Middle frontal gyrus (tissue), 1 donor: ENCODE measurements around the gene A2ML1.
"Not testable (repeated sequence)": the region's sequence is repeated elsewhere in the genome, so short reads cannot be mapped to it uniquely, and the experiment has no call there.

Experiments used
- DNase-seq: peaks from one replicate; pipeline ENCODE4 v3.0.0-alpha.2; 2015; ENCODE audit warnings: low spot score; ENCODE audit errors: extremely low spot score

Gene A2ML1

DNA sequence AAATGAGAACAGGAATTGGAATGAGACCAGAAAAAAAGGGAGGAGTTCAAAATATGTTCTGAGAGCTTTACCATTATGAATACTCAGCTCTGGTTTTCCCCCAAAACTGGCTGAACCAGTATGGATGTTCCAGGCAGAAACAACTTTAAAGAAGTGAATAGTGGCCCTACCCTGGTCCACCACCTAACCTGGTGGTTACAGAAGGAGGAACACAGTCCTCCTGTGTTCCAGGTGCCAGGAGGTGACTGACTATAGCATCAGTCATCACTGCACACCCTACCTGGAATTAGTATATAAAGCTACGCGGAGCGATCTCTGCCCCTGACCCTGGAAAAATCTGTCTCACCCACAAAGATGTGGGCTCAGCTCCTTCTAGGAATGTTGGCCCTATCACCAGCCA lies at the start of gene A2ML1:
A2ML1 (plus strand) TSS at position 324 of the 400 bp plus-strand sequence; CDS start at position 355, 31 bp downstream.
- no peak for DNase-seq

DNA sequence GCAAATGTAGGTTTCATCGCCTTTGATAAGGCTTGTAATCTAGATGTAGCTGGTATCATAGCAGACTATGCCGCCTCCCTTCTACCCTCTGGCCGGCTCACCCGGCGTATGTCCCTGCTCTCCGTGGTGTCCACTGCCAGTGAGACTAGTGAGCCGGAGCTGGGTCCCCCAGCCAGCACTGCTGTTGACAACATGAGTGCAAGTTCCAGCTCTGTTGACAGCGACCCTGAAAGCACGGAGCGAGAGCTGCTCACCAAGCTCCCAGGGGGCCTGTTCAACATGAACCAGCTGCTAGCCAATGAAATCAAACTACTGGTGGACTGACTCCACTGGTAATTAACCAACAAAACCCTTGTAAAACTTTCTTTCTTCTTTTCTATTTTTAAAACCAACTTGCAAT lies 49.0 kb upstream of the A2ML1 start:
- DNase-seq = no peak

DNA sequence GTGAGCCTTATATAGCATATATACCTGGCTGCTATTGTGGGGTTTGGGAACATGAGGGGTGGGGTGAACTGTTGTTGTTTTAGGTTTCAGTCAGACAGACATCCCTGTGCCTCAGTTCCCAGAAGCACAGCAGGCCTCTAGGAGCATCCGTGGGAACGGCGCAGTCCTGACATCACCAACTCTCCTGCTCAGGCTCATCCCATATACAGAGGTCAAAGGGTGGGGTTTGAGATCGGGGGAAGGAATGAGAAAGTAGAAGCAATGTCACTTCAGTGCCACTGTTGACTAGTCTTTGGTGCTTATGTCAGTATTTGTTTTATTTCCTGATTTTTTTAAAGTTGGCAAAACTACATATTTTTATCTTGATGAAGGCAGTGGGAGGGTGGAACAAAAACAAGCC lies 43.1 kb upstream of the A2ML1 start:
- no peak for DNase-seq

DNA sequence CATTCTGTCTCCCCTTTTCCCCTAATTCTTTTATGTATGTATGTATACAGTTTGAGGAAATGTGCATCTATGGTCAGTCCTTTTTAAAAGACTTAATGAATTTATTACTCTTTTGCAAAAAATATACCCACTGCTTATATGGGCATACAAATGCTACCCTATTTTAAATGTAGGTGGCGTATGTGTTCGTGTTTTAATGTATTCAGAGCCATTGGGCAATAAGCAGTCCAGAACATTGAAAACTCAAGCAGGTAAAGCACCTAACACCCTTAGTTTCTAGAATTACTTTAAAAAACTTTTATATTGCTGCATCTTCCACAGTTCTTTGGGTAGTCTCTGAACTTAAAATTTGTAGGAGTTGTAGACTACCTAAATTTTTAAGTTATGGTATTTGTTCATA lies 42.6 kb upstream of the A2ML1 start:
- DNase-seq = no peak

DNA sequence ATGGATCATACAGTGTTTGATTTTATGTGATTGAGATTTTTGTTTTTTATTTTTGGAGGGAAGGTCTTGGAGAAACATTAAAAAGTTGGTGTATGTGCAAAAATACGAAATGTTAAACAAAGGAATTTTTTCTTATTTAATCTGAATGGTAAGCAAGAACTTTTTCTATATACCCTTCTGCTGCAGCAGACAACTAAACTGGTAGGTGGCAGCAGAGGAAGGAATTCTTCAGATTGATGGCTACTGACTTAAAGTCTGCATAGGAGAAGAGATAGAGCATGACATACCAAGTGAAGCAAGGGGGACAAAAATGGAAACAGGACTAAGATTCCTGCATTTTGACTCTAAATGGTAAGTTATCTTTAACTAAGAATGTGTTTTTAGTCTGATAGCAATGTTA lies 42.0 kb upstream of the A2ML1 start:
- DNase-seq = no peak

DNA sequence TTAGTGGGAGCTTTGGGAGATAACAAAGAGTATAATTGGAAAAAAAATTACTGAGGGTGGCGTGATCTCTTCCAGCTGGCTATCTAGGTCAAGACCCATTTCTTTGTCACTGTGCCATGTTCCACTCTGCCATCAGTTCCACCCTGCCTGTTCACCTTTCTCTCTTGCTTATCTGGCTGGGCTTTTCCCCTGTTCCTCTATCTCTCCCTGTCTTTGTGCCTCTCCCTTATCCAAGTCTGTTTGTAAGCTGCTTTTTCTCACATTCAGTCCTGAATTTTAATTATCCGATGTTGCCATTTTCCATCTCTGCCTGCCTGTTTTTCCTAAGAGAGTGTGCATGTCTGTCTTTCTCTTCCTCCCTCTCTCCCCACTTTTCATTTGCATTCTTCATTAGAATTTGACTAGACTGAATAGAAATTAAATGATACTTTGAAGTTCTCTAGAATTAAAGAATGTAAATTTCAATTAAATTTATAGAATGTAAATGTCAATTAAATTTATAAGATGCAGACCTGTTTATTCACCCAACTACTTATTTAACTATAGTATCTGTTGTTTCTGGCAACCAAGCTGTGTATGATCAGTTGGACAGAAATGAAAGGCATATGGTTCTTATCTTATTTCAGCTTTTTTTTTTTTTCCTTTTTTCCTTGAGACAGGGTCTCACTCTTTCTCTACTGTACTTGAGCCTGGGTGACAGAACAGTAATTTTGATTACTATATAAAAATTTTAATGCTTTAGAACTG lies 40.9 kb upstream of the A2ML1 start:
- DNase-seq = no peak

DNA sequence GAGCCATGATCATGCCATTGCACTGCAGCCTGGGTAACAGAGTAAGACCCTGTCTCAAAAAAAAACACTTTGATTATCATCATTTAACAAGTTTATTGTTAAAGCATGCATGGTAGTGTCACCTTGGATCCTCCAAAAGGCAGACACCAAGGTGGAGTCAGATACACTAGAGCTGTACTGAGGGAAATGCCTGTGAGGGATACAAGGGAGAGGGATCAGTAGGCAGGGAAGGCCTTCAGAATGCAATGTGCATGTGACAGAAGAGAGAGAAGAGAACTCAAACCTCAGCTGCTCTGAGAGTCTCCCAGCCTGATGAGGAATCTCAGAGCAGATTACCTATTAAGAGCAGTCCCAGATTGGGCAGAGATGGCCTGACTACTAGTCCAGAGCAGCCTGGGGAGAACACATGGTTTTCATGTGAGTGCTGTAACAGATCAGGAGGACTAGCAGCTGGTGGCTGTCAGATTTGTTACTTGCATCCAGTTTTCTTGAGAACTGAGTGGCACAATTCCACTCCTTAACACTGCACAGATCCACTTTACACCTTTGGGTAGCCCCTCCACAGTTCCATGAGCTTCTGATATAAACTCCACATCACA lies 38.0 kb upstream of the A2ML1 start:
- no peak for DNase-seq

DNA sequence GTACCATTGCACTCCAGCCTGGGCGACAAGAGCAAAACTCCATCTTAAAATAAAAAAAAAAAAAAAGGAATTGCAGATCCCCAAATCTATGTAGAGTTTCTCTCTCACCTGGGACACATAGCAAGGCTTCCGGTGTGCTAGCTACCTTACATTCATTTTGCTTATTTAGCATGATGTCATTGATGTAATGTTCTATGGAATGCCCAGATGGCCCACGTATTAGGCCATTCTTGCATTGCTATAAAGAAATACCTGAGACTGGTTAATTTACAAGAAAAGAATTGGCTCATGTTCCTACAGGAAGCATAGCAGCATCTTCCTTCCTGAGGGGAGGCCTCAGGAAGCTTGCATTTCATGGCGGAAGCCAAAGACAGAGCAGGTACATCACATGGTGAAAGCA lies 36.9 kb upstream of the A2ML1 start:
- no peak for DNase-seq

DNA sequence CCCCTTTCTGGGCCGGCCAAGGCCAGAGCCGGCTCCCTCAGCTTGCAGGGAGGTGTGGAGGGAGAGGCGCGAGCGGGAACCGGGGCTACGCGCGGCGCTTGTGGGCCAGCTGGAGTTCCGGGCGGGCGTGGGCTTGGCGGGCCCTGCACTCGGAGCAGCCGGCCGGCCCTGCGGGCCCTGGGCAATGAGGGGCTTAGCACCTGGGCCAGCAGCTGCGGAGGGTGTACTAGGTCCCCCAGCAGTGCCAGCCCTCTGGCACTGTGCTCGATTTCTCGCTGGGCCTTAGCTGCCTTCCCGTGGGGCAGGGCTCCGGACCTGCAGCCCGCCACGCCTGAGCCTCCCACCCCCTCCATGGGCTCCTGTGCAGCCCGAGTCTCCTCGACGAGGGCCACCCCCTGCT lies 35.2 kb upstream of the A2ML1 start:
- DNase-seq = not testable (repeated sequence)

DNA sequence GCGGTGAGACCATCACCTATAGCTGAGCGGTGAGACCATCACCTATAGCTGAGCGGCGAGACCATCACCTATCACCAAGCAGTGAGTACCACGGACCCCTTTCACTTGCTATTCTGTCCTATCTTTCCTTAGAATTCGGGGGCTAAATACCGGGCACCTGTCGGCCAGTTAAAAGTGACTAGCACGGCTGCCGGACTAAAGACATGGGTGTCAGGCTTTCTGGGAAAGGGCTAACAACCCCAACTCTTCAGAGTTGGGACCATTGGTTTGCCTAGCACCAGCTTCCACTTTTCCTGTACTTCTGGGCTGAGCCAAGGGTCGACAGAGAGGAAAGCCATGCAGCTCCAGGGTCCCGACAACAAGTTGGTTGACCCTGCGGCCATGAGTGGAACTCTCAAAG lies 33.7 kb upstream of the A2ML1 start:
- DNase-seq = not testable (repeated sequence)

DNA sequence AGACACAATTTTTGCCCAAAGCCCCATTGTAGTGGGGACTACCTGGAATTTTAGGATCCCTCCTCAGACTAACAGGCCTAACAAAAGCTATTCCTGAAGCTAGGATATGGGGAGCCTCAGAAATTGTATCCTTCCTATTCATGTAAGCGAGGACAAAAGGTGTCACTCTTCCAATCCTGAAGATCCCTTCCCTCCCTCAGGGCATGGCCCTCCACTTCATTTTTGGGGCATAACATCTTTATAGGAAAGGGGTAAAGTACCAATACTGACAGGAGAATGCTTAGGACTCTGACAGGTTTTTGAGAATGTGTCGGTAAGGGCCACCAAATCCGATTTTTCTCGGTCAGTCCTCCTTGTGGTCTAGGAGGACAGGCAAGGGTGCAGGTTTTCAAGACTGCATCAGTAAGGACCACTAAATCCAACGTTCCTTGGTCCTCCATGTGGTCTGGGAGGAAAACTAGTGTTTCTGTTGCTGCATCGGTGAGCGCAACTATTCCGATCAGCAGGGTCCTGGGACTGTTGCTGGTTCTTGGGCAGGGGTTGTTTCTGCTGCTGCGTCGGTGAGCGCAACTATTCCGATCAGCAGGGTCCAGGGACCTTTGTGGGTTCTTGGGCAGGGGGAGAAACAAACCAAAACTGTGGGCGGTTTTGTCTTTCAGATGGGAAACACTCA lies 32.9 kb upstream of the A2ML1 start:
- not testable (repeated sequence) for DNase-seq

DNA sequence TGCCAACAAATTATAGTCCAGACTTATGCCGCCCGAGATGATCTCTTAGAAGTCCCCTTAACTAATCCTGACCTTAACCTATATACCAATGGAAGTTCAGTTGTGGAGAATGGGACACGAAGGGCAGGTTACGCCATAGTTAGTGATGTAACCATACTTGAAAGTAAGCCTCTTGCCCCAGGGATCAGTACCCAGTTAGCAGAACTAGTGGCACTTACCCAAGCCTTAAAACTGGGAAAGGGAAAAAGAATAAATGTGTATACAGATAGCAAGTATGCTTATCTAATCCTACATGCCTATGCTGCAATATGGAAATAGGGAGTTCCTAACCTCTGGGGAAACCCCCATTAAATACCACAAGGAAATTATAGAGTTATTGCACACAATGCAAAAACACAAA lies 29.2 kb upstream of the A2ML1 start:
- DNase-seq = not testable (repeated sequence)

DNA sequence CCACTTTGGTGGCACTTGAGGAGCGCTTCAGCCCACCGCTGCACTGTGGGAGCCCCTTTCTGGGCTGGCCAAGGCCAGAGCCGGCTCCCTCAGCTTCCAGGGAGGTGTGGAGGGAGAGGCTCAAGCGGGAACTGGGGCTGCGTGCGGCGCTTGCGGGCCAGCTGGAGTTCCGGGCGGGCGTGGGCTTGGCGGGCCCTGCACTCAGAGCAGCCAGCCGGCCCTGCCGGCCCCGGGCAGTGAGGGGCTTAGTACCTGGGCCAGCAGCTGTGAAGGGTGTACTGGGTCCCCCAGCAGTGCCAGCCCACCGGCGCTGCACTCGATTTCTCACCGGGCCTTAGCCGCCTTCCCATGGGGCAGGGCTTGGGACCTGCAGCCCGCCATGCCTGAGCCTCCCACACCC lies 27.8 kb upstream of the A2ML1 start:
- DNase-seq = not testable (repeated sequence)

DNA sequence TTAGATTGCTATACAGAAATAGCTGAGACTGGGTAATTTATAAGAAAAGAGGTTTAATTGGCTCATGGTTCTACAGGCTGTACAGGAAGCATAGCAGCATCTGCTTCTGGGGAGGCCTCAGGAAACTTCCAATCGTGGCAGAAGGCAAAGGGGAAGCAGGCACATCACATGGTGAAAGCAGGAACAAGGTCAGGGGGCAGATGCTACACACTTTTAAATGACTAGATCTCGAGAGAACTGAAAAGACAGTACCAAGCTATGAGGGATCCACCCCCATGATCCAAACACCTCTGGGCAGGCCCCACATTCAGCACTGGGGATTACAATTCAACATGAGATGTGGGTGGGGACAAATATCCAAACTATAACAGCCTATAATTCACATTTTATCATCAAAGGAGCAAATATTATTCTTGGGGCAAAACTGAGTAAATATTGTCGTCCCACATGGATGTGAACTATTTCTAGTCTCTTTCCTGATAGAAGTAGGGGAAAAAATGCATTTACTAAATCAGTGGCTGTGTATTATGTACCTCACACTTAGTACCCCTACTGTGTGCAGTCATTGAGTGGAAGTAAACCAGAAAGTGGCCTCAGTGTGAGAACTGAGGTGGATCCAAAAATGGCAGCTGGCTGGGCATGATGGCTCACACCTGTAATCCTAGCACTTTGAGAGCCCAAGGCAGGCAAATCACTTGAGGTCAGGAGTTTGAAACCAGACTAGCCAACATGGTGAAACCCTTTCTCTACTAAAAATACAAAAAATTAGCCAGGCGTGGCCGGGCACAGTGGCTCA lies 25.4 kb upstream of the A2ML1 start:
- DNase-seq = no peak

DNA sequence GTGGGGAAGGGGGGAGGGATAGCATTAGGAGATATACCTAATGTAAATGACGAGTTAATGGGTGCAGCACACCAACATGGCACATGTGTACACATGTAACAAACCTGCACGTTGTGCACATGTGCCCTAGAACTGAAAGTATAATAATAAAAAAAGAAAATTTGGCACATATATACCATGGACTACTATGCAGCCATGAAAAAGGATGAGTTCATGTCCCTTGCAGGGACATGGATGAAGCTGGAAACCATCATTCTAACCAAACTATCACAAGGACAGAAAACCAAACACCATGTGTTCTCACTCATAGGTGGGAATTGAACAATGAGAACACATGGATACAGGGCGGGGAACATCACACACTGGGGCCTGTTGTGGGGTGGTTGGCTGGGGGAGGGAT lies 21.2 kb upstream of the A2ML1 start:
- not testable (repeated sequence) for DNase-seq

DNA sequence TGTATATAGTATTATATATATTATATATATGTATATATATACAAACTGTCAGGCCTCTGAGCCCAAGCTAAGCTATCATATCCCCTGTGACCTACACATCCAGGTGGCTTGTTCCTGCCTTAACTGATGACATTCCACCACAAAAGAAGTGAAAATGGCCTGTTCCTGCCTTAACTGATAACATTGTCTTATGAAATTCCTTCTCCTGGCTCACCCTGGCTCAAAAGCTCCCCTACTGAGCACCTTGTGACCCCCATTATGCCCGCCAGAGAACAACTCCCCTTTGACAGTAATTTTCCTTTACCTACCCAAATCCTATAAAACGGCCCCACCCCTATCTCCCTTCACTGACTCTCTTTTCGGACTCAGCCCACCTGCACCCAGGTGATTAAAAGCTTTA lies 17.6 kb upstream of the A2ML1 start:
- DNase-seq = not testable (repeated sequence)

DNA sequence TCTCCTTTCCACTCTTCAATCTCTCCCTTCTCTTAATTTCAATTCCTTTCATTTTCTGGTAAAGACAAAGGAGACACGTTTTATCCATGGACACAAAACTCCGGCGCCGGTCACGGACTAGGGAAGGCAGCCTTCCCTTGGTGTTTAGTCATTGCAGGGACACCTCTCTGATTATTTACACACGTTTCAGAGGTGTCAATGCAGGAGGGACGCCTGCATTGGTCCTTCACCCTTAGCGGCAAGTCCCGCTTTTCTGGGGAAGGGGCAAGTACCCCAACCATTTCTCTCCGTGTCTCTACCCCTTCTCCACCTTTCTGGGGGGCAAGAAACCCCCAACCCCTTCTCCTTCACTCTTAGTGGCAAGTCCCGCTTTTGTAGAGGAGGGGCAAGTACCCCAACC lies 16.9 kb upstream of the A2ML1 start:
- DNase-seq = not testable (repeated sequence)

DNA sequence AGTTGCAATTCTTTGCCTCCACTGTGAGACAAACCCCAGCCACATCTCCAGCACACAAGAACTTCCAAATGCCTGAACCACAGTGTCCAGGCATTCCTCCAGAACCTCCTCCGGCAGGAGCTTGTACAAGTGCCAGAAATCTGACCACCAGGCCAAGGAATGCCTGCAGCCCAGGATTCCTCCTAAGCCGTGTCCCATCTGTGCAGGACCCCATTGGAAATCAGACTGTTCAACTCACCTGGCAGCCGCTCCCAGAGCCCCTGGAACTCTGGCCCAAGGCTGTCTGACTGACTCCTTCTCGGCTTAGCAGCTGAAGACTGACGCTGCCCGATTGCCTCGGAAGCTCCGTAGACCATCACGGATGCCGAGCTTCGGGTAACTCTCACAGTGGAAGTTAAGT lies 15.3 kb upstream of the A2ML1 start:
- not testable (repeated sequence) for DNase-seq

DNA sequence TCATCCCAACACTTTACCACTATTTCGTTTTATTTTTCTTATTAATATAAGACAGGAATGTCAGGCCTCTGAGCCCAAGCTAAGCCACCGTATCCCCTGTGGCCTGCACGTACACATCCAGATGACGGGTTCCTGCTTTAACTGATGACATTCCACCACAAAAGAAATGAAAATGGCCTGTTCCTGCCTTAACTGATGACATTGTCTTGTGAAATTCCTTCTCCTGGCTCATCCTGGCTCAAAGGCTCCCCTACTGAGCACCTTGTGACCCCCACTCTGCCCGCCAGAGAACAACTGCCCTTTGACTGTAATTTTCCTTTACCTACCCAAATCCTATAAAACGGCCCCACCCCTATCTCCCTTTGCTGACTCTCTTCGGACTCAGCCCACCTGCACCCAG lies 12.3 kb upstream of the A2ML1 start:
- not testable (repeated sequence) for DNase-seq

DNA sequence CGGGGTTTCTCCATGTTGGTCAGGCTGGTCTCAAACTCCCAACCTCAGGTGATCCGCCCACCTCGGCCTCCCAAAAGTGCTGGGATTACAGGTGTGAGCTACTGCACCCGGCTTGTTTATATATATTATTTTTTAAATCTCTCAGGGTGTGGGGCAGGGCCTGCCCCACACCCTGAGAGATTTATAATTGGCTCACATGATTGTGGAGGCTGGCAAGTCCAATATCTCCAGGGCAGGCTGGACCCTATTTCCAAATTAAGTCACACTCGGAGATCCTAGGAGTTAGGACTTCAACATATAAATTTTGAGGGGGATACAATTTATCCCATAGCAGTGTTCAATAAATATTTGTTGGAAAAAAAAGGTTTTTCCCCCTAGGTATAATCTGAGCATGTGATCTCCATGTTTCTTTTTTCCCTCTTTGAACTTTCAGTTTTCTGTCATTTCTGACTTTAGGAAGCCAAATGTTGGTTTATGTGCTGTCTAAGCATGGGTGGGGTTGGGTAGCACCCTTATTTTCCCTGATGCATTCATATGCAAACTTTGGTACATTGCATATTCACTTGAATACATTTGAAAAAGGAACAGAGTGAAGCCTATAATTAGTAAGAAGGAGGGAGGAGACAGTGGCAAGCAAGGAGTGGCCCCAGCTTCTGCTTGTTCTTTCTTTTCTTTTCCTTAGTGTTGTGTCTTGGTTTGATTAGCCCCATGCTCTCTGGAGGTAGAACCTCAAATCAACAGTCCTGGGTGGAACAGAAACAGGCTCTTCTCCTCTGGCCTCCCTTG lies 8.7 kb upstream of the A2ML1 start:
- no peak for DNase-seq

DNA sequence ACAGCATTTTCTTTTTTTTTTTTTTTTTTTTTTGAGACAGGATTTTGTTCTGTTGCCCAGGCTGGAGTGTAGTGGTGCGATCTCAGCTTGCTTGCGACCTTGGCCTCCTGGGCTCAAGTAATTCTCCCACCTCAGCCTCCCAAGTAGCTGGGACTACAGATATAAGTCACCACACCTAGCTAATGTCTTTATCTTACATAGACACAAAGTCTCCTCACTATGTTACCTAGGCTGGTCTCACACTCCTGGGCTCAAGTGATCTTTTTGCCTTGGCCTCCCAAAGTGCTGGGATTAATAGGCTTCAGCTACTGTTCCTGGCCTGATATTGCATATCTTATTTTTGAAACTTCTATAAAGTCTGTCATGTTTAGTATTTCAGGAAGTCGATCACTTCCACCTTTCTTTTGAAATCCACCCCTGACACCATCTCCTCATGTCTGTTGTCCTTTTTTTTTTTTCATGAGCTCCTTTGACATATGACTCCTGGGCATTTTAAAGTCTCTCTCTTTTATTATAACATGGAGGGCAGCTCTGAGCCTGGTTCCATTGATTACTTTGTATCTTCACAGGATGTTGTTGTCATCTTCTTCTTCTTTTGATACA lies 5.9 kb upstream of the A2ML1 start:
- DNase-seq = no peak
